ENCODE measurements around the gene SERTAD4. TPM values are rescaled to one million over a fixed set of nuclear protein-coding genes. Genes with fewer than 3 reads are reported as not detected.

Gene SERTAD4
- total RNA-seq, 3 donors from 2014 or later, result not detected

DNA sequence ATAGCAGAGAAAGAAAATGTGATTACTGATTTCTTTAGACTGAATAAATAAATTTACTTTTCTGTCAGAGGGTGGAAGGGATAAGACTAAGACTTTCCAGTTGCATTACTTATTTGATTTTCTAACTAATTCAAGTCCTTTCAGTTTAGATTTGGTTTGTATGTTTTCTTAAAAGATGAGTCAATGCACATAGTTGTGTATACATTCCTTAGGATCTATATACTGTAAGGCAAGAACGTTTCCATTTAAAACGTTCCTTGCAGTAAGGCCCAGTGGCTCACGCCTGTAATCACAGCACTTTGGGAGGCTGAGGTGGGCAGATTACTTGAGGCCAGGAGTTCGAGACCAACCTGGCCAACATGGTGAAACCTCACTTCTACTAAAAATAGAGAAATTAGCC is 14.5 kb upstream of the SERTAD4 start:
- H3K4me3 Mint-ChIP-seq, result no peak overlapping the region
- H3K36me3 Mint-ChIP-seq (ENCODE audit: insufficient read depth), result no peaks in the 10 kb centered on the region
- peaks cover 13% of the 10 kb centered on the region for H3K27me3 Mint-ChIP-seq (ENCODE audit: low read depth)
- no peaks in the 10 kb centered on the region for H3K9me3 Mint-ChIP-seq
- DNase-seq (no peak), ATAC-seq (no peak)
- no peaks in the 10 kb centered on the region for H3K4me1 Mint-ChIP-seq (ENCODE audit: low read depth)

DNA sequence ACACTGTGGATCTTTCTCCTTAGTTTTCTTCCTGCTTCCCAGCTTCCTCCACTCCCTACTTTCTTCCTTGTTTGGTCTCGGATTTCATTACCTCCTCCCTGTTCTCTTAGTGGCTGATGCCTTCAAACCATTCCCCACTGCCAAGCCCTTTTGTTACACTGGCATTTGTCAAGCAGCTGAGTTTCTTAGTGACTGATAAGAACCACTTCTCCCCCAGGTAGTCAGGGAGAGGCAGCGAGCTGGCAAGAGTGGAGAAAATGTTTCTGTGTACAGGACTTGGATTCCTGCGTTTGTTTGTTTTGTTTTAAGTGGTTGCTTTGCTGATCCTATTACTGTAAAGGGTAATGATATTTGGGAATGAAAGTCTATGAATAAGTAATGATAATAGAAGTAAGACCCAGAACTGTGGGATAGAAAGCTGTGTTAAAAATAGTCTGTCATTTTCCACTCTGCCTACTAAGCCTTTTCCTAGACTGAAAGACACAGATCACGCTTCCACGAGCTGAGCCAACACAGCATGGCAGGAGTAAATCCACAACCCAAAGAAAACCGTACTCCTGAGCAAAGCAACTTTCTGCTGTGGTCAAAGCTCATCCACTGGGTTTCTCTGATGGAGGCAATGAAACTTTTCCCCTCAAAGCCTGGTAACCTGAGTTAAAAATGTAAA is 10.1 kb upstream of the SERTAD4 start:
- Mint-ChIP-seq H3K36me3 (ENCODE audit: insufficient read depth) (no peaks in the 10 kb centered on the region), H3K9me3 (peaks cover 3% of the 10 kb centered on the region), H3K27me3 (ENCODE audit: low read depth) (peaks cover 13% of the 10 kb centered on the region), H3K4me3 (no peak overlapping the region), H3K4me1 (ENCODE audit: low read depth) (no peaks in the 10 kb centered on the region)
- ATAC-seq, result no peak
- DNase-seq, result no peak

DNA sequence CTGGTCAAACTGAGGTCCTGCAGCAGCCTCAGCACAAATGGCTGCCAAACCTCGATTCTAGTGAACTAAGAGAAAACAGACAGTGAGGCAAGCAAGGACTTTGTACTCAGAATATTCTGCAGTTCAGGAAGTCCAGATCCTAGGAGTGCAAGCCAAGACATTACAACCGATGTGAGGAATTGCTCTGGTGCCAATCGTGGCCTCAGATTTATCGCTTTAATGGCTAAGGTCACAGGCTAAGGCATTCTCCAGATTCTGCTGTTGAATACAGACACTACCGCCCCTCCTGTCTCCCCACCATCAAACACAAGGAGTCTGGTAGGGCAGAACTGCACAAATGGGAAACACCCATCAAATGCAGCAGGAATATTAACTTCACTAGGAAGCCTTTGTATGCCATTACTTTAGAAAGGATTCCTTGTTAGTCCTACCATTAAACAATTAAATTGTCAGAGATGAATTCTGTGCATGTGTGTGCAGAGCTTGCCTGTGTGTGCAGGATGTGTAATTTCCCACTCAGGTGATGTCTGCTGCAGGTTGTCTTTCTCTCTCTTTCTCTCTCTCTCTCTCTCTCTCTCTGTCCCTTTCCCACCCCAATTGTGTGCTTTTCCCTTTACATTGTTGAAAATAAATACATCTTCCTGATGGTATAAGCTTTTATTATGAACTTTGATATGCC is 9.2 kb upstream of the SERTAD4 start:
- no peak overlapping the region for H3K4me3 Mint-ChIP-seq
- no peak for DNase-seq
- peaks cover 3% of the 10 kb centered on the region for H3K9me3 Mint-ChIP-seq
- peaks cover 13% of the 10 kb centered on the region for H3K27me3 Mint-ChIP-seq (ENCODE audit: low read depth)
- ATAC-seq, result no peak
- no peaks in the 10 kb centered on the region for H3K4me1 Mint-ChIP-seq (ENCODE audit: low read depth)
- H3K36me3 Mint-ChIP-seq (ENCODE audit: insufficient read depth), result no peaks in the 10 kb centered on the region

DNA sequence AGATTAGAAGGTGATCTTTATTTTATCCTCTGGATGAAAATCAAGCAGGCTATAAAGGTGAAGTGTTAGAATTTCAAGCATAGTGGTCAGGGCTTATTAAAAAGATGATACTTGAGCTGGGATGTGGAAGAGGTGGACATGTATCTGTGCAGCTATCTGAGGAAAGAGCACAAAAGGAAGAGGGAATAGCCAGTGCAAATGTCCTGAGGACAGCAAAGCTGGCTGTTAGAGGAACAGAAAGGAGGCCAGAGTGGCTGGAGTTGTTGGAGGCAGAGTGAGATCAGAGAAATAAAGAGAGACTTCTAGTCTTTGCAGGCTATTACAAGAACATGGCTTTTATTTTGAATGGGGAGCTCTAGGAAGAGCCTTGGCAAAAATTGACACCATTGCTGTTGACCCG is 4.4 kb upstream of the SERTAD4 start:
- ATAC-seq (no peak), DNase-seq (no peak)
- H3K36me3 Mint-ChIP-seq (ENCODE audit: insufficient read depth), result no peaks in the 10 kb centered on the region
- peaks cover 3% of the 10 kb centered on the region for H3K9me3 Mint-ChIP-seq
- peaks cover 25% of the 10 kb centered on the region for H3K27me3 Mint-ChIP-seq (ENCODE audit: low read depth)
- H3K4me3 Mint-ChIP-seq, result no peak overlapping the region
- peaks cover 3% of the 10 kb centered on the region for H3K4me1 Mint-ChIP-seq (ENCODE audit: low read depth)

DNA sequence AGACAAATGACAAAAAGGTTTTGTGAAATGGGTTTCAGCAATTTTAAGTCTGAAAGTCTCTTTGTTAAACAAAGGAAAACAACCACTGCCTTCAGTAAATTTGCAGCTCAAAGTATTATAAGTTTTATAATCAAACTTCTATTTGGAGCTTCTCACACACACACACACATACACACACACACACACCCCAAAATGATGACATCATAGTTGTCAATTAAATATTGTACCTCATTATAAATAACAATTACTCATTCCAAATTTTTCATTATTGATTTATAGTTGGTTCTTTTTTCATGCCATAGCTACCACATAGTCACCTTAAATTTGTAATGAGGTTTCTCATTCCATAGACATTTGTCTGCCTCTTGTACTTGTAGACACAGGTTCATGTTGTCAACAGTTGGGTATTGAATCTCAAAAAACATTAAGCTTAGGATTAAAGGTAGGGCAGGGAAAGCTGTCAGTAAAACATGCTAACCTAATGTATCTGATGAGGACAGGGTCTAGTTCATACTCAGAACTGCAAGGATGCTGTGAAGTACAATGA is 2.4 kb upstream of the SERTAD4 start:
- Mint-ChIP-seq H3K27me3 (ENCODE audit: low read depth) (peaks cover 31% of the 10 kb centered on the region), H3K9me3 (peaks cover under 1% of the 10 kb centered on the region), H3K36me3 (ENCODE audit: insufficient read depth) (no peaks in the 10 kb centered on the region), H3K4me1 (ENCODE audit: low read depth) (peaks cover 9% of the 10 kb centered on the region), H3K4me3 (no peak overlapping the region)
- no peak for DNase-seq
- no peak for ATAC-seq

DNA sequence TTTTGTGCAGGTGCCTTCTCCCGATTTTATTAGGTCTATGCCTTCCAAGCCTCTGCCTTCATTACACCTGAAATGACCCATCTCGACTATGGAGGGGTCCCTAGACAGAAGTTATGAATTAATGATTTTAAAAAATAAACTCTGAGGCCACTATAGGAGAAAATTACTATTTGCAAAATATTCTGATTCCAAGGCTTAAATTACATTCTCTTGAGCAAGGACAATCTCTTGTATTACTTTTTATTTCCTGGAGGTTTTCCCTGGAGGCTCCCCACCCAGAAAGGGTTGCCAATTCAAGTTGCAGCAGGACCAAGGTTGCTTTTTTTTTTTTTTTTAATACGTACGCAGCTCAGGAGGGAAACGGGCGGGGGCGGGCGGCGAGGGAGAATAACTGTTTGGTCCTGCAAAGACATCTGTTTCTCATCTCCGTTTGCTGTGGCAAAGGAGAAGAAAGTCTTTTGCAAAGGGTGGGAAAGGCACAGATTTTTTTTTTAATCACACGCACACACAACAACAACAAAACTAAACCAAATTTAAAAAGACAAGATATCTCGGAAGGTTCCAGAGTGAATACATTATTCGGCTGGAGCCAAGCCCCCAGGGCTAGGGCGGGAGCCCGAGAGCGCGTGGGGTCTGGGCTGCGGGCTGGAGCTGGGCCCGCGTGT is 618 bp upstream of the SERTAD4 start:
- Mint-ChIP-seq H3K36me3 (ENCODE audit: insufficient read depth) (no peaks in the 10 kb centered on the region), H3K27me3 (ENCODE audit: low read depth) (peaks cover 43% of the 10 kb centered on the region)

DNA sequence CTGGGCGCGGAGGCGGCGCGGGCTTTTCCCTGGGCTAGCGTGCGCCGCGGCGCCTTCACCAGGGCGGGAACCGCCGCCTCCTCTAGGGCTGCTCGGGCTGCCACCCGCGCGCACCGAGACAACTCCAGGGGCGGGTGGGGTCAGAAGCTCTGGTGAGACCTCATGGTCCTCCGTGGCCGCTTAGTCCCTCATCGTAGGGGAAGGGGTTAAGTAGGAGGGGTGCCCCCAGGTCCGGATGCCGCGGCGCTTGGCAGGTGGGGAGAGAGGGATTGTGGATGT is 559 bp downstream of the SERTAD4 start:
- DNase-seq (no peak), ATAC-seq (peak; percentile 49 to 64)
- Mint-ChIP-seq H3K27me3 (ENCODE audit: low read depth) (peaks cover 51% of the 10 kb centered on the region), H3K4me3 (peak overlapping the region; percentile 21), H3K36me3 (ENCODE audit: insufficient read depth) (no peaks in the 10 kb centered on the region), H3K9me3 (no peaks in the 10 kb centered on the region), H3K4me1 (ENCODE audit: low read depth) (peaks cover 9% of the 10 kb centered on the region)

More for the DNA sequence above, 618 bp upstream of the SERTAD4 start:
- ATAC-seq (no peak), DNase-seq (no peak)
- H3K4me1 Mint-ChIP-seq (ENCODE audit: low read depth), result peaks cover 9% of the 10 kb centered on the region
- peak overlapping the region; percentile 38 for H3K4me3 Mint-ChIP-seq
- no peaks in the 10 kb centered on the region for H3K9me3 Mint-ChIP-seq

DNA sequence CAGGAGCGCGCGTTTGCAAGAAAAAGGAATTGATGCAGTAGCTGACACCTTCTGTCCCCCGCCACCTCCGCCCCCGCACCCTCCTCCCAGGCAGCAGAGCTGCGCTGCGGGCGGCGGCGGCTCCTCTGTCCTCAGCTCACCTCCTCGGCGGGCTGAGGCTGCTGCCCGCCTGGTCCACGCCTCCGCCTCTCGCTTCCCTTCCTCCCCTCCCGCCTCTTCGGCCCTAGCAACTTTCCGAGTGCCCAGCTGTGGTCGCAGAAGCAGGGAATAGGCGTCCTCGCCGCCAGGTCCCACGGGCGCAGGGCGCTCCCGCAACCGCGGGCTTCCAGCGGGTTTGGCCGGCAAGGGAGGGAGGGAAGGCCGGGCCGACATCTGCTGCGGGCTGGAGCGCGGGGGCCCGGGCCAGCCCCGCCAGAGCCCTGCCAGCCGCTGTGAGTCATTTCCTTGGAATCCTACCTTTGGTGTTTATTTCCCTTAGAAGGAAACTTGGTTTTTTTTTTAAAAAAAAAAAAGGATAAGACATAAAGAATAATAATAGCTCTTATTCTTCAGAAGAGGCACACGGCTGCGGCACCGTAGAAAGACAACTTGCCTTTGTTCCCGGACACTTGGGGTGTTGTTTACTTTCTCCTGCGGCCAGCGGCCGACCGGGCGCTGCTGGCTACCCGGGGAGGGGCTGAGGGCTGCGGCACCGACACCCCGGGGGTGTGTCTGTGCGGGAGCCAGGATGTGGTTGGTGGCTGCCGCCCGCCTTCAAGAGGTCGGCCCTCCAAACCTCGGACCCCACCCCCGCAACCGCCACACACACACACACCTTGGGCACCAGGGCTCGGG is 1.1 kb downstream of the SERTAD4 start:
- ATAC-seq, result peak; percentile 51 to 53
- peak overlapping the region; percentile 21 for H3K4me3 Mint-ChIP-seq
- peaks cover 9% of the 10 kb centered on the region for H3K4me1 Mint-ChIP-seq (ENCODE audit: low read depth)
- H3K36me3 Mint-ChIP-seq (ENCODE audit: insufficient read depth), result no peaks in the 10 kb centered on the region
- peaks cover 51% of the 10 kb centered on the region for H3K27me3 Mint-ChIP-seq (ENCODE audit: low read depth)
- DNase-seq, result no peak
- no peaks in the 10 kb centered on the region for H3K9me3 Mint-ChIP-seq

DNA sequence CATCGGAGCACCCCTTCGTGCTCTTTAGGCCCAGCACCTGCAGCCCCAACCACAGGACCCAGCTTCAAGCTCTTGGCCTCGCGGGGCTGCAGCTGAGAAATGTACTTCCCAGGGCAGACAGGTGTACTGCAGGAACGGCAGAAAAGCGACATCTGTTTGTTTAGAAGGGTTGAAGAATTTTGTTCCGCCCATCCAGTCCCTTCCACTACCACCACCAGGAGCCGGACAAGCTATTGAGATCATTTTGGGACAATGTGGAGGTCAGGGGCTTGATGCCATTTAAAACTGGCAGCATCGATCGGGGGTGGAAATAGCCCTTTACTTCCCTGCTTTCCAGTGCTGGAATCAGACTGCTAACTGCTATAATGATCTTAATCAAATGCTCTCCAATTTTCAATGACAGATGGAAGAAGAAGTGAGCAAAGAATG is 1.7 kb downstream of the SERTAD4 start:
- DNase-seq (no peak), ATAC-seq (peak in 1 of 2 donors; percentile 15)
- Mint-ChIP-seq H3K4me1 (ENCODE audit: low read depth) (peaks cover 9% of the 10 kb centered on the region), H3K9me3 (no peaks in the 10 kb centered on the region), H3K4me3 (no peak overlapping the region), H3K36me3 (ENCODE audit: insufficient read depth) (no peaks in the 10 kb centered on the region), H3K27me3 (ENCODE audit: low read depth) (peaks cover 53% of the 10 kb centered on the region)

DNA sequence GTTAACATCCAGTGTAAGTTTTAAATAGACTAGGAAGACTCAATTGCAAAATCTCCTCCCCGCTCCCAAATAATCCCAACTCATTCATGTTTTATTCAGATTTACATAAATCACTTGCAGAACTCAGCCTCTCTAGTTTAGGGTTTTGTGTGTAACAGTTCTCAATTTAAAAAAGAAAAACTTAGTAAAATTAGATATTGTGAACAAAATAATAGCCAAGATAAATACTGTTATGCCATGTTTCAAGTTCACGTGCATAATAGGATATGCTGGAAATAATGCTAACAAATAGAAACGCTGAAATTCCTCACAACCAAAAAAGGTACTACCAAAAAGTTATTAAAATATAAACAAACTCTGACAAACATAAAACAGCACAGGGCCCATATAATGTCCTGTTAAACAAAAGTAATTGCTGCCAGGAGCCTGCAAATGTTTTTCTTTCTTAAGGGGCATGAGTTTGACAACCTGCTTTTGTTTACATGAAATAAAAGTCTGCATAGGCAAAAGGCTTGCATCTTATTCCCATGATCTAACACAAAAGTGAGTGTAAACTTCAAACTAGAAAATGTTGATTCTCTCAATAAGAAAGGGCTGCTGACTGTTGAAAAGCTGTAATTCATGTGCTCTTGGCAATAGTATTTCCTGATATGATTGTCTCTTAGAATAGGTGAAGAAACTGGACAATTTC is 2.9 kb downstream of the SERTAD4 start:
- peaks cover 9% of the 10 kb centered on the region for H3K4me1 Mint-ChIP-seq (ENCODE audit: low read depth)
- H3K4me3 Mint-ChIP-seq, result no peak overlapping the region
- H3K27me3 Mint-ChIP-seq (ENCODE audit: low read depth), result peaks cover 55% of the 10 kb centered on the region
- no peaks in the 10 kb centered on the region for H3K9me3 Mint-ChIP-seq
- ATAC-seq, result no peak
- no peaks in the 10 kb centered on the region for H3K36me3 Mint-ChIP-seq (ENCODE audit: insufficient read depth)
- DNase-seq, result no peak

DNA sequence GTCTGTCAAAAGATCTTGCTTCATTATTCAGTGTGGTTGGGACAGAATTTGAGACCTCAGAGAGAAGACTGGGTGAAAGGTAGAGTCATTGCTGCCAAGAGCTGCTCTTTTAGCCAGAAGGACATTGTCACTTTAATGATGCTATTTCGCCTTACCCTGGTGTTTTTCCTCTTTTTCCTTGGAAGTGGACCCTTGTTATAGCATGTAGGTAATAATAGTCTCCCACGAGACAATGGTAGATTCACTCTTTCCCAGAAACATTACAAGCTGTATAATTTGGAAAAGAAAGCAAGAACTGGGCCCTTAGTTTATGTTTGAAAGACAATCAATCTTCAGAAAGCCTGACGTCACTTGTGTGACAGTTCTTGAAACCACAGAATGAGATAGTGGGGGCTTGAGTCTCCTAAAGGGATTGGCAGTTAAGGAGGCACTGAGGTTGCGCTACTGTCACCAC is 3.8 kb downstream of the SERTAD4 start:
- Mint-ChIP-seq H3K9me3 (no peaks in the 10 kb centered on the region), H3K4me3 (no peak overlapping the region), H3K36me3 (ENCODE audit: insufficient read depth) (no peaks in the 10 kb centered on the region), H3K4me1 (ENCODE audit: low read depth) (peaks cover 9% of the 10 kb centered on the region), H3K27me3 (ENCODE audit: low read depth) (peaks cover 56% of the 10 kb centered on the region)
- ATAC-seq (no peak), DNase-seq (no peak)

DNA sequence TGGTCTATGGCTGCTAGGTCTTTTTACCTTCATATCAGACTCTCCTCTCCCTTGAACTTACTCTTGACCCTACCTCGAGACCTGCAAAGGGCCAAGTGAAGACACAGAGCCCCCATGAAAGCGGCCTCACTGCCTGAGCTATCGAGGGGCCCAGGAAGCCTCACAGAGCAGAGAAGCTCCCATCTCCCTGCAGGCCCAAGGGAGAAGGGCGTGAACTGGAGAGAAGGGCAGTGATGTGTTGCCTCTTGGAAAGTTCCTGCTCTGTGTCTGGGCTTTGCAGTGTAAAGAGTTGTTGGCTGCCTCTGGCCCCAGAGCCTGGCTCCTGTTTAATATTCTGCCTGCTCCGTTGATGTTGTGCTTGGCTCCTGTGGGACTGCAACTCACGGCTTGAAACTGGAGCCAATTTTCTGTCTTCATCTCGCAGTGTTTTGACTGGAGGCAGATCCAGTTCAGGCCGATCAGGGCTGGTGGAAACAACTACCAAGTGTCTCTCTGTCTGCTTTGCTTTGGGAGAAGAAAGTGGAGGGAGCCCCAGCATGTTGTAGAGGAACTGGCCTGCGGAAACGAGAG is 4.3 kb downstream of the SERTAD4 start:
- peaks cover 8% of the 10 kb centered on the region for H3K4me1 Mint-ChIP-seq (ENCODE audit: low read depth)
- ATAC-seq, result no peak
- H3K36me3 Mint-ChIP-seq (ENCODE audit: insufficient read depth), result no peaks in the 10 kb centered on the region
- H3K4me3 Mint-ChIP-seq, result no peak overlapping the region
- peaks cover 55% of the 10 kb centered on the region for H3K27me3 Mint-ChIP-seq (ENCODE audit: low read depth)
- no peaks in the 10 kb centered on the region for H3K9me3 Mint-ChIP-seq
- DNase-seq, result no peak

DNA sequence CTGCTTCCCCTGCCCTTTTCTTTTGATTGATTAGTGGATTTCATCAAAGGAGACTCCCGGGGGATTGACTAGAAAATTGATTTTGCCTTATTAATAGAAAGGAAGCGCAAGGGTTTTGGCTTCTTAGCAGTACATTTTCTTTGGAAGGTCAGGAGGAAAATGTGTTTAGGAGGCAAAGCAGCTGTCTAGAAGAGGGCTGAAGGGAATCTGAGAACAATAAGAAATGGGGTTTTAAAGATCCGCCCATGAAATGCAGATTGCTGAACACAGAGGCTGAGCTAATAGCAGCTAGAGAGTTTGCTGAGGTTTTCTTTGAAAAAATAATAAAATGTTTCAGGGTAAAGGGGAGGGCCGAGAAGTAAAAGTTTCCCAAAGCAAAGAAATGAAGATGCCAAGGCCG is 4.9 kb downstream of the SERTAD4 start:
- ATAC-seq (no peak), DNase-seq (no peak)
- Mint-ChIP-seq H3K4me1 (ENCODE audit: low read depth) (peaks cover 6% of the 10 kb centered on the region), H3K27me3 (ENCODE audit: low read depth) (peaks cover 57% of the 10 kb centered on the region), H3K36me3 (ENCODE audit: insufficient read depth) (no peaks in the 10 kb centered on the region), H3K4me3 (no peak overlapping the region), H3K9me3 (no peaks in the 10 kb centered on the region)
